VCaP (cell line): Measurements from ENCODE around the gene ZNF784.
"Not testable (repeated sequence)": the region's sequence is repeated elsewhere in the genome, so short reads cannot be mapped to it uniquely, and the experiment has no call there.

Source experiments
- H3K27ac ChIP-seq: fragments of 450-650 bp; 2 replicates; pipeline ENCODE4 v1.5.1; 2017
- TF ChIP-seq, protein P1 (sequence below): fragments of 450-650 bp; conservative IDR thresholded peaks from 2 replicates; pipeline ENCODE4 v1.5.1; 2017; ENCODE audit warnings: mild to moderate bottlenecking, moderate library complexity

ZNF784 gene

DNA sequence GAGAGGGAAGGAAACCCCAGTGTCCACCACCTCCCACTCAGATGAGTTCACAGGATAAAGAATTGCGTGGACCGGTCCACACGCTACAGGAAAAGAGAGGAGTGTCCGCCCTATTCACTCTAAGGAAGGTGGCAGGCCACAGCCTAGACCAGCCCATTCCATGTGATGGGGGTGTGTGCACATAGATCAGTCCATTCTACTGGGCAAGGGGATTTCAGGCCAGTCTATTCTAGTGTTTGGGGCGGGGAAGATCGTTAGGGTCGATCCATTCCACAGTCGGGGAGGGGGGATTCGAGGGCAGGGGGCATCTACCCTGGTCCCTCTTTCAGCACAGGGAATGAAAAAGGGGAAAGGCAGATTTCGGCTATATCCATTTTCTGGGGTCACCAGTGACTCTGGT, 32.8 kb downstream of the ZNF784 start:
- H3K27ac ChIP-seq, result no peak overlapping the region
- TF ChIP-seq, protein P1, sequence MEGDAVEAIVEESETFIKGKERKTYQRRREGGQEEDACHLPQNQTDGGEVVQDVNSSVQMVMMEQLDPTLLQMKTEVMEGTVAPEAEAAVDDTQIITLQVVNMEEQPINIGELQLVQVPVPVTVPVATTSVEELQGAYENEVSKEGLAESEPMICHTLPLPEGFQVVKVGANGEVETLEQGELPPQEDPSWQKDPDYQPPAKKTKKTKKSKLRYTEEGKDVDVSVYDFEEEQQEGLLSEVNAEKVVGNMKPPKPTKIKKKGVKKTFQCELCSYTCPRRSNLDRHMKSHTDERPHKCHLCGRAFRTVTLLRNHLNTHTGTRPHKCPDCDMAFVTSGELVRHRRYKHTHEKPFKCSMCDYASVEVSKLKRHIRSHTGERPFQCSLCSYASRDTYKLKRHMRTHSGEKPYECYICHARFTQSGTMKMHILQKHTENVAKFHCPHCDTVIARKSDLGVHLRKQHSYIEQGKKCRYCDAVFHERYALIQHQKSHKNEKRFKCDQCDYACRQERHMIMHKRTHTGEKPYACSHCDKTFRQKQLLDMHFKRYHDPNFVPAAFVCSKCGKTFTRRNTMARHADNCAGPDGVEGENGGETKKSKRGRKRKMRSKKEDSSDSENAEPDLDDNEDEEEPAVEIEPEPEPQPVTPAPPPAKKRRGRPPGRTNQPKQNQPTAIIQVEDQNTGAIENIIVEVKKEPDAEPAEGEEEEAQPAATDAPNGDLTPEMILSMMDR, result no peak

DNA sequence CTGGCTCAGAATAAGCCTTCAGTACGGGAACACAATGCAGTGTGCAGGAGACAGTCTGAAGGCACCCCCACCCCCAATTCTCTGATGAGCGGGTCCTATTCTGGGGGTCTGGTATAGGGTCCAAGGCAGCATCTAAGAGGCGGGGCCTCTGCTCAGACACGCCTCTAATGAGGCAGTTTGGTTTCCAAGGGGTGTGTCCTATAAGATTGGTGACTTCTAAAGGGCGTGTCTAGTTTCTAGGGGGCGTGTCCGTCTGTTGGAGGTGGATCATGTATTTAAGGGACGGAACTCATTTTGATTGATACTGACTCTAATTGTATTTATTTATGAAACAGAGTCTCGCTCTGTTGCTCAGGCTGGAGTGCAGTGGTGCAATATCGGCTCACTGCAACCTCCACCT, 33.7 kb downstream of the ZNF784 start:
- H3K27ac ChIP-seq, result no peak overlapping the region
- TF ChIP-seq, protein P1, result no peak

DNA sequence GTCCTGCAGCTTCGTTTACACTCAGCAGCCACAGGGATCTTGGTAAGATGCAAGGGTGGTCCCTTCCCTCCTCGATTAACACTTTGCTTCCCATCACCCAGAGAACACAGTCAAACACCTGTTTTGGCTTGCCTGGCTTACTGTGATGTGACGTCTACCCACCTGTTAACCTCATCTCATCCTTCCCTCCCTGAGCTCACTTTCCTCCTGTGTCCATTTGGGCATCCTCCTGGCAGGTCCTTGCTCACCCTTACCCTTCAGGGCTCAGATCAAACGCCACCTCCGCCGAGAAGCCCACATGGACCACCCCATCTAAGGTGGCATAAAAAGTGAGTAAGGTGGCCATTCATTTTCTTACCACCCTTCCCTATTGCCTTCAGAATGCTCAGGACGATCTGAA, 34.3 kb downstream of the ZNF784 start:
- H3K27ac ChIP-seq, result no peak overlapping the region
- TF ChIP-seq, protein P1, result no peak

DNA sequence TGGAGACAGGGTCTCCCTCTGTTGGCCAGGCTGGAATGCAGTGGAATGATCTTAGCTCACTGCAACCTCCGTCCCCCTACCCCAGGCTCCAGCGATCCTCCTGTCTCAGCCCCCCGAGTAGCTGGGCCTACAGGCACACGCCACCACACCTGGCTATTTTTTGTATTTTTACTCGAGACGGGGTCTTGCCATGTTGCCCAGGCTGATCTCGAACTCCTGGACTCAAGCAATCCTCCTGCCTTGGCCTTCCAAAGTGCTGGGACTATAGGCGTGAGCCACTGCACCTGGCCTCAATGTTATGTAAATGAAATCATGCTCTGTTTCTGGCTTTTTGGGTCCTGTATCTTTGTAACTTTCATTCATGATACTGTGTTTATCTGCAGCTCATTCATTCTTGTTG, 35.6 kb downstream of the ZNF784 start:
- H3K27ac ChIP-seq, result no peak overlapping the region
- TF ChIP-seq, protein P1, result no peak

DNA sequence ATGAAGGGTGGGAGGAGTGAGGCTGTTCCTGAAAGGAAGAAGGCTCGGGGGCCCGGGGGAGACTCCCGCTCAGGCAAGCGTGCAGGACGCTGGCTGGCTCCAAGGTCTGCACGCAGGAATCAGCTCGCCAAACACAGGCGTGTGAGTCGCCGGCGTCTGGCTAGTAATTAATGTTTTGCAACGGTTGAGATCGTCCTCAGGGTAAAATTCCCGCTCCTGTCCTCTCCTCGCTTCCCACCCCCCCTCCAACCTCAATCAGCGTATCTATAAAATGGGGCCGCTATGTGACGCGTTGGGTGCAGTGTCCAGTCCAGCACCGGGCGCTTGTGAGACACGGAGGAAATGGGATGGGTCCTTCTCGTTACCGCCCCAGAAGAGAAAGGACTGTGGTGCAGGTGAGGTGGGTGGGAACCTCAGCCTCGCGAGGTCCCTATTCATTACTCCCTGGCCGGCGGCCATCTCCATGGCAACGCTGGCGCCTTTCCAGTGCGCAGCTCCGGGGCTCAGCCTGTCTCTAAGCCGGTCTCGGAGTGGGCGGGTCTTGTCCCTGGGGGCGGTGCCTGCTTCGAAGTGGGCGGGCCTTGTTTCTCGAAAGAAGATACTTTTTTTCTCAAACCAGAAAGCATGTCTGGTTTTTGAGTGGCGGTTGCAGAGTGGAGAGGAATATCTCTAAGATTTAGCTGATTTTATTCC, 37.2 kb downstream of the ZNF784 start:
- peak overlapping the region; percentile 82 for H3K27ac ChIP-seq
- TF ChIP-seq, protein P1, result no peak

DNA sequence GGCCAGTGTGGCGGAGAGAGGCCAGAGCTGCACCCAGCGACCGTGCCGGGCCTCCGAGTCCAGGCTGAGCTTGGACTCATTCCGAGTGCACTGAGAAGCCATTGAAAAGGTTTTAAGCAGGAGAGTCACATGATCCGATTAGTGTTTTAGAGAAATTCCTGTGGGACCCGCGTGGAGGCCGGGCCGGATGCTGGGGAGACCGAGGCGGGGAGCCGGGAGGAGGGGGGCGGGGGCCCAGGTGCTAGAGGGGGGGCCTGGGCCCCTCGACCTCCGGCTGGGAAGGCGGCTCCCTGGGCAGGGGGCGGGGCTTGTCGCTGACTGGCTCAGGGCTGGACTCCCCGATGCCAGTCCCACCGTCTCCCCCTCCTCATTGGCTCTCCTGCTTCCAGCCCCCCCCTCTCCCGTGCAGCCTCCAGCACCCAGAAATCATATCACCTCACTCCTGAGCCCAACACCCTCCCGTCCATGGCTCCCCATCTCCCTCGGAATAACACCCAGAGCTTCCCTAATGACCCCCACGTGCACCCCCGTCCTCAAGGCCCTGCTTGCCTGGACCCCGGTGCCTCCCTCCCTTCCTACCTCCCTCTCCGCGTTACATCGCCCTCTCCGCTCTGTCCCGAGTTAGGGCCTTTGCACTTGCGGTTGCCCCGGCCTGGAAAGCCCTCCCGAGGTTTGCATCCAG, 38.6 kb downstream of the ZNF784 start:
- TF ChIP-seq, protein P1, result no peak
- H3K27ac ChIP-seq, result peak overlapping the region; percentile 82; the same call in 1 of the 2 replicates

DNA sequence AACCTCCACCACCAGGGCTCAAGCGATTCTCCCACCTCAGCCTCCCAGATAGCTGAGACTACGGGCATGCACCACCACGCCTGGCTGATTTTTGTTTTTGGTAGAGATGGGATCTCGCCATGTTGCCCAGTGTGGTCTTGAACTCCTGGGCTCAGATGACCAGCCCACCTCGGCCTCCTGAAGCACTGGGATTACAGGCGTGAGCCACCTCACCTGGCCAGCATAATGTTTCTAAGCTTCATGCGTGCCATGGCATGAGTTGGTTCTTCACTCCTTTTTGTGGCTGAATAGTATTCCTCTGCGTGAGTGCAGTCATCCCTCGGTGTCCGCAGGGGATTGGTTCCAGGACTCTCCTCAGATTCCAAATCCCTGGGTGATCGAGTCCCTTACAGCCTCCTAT, 39.5 kb downstream of the ZNF784 start:
- TF ChIP-seq, protein P1, result no peak
- H3K27ac ChIP-seq, result no peak overlapping the region

DNA sequence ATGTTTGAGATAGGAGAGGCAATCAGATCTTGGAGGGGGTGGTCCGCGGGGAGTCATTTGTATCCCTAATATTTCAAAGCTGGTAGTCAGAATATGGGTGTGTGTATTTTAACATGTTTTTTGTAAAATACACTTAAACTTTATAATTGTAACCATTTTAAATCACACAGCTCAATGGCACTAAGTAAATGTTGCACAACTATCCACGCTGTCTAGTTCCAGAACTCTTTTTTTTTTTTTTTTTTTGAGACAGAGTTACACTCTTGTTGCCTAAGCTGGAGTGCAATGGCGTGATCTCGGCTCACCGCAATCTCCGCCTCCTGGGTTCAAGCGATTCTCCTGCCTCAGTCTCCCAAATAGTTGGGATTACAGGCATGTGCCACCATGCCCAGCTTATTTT, 40.5 kb downstream of the ZNF784 start:
- not testable (repeated sequence) for H3K27ac ChIP-seq

DNA sequence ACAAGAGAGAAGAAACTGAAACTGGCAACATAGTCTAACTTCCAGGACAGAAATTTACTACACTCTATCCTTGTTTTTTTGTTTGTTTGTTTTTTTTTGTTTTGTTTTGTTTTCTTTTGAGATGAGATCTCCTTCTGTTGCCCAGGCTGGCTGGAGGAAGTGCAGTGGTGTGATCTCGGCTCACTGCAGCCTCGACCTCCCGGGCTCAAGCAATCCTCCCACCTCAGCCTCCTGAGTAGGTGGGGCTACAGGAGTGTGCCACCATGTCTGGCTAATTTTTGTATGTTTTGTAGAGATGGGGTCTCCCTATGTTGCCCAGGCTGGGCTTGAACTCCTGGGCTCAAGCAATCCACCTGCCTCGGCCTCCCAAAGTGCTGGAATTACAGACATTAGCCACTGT, 42.1 kb downstream of the ZNF784 start:
- H3K27ac ChIP-seq, result peak overlapping the region; percentile 92
